GM12891 (cell line): ENCODE measurements around the gene ATG5.

Source experiments
- POLR2A ChIP-seq: IDR thresholded peaks from 2 replicates; pipeline ENCODE4 v1.6.1; 2011; ENCODE audit warnings: low read depth, low read length, control low read depth
- POLR2AphosphoS5 ChIP-seq: IDR thresholded peaks from 2 replicates; pipeline ENCODE4 v1.6.1; 2011; ENCODE audit warnings: low read depth, low read length, control low read depth
- POU2F2 ChIP-seq: IDR thresholded peaks from 2 replicates; pipeline ENCODE4 v1.6.1; 2011; ENCODE audit warnings: low read depth, mild to moderate bottlenecking, control low read depth, low read length, moderate library complexity
- SPI1 ChIP-seq: IDR thresholded peaks from 2 replicates; pipeline ENCODE4 v1.6.1; 2011; ENCODE audit warnings: low read depth, low read length, control low read depth
- TAF1 ChIP-seq: IDR thresholded peaks from 2 replicates; pipeline ENCODE4 v1.6.1; 2011; ENCODE audit warnings: low read depth, low read length, control low read depth

GRCh38 chr6:106334646-106335448 lies 9.3 kb upstream of the ATG5 start:
- TF ChIP-seq POLR2A, result no peak
- TF ChIP-seq POLR2AphosphoS5, result no peak
- no peak for TF ChIP-seq TAF1
- TF ChIP-seq SPI1, result no peak
- TF ChIP-seq POU2F2, result no peak
